HepG2 (cell line): ENCODE results near the gene ZNF277.

Source experiments
- GABPA ChIP-seq, 2 experiments: IDR thresholded peaks; 2 replicates each; pipeline ENCODE4 v1.6.1; 2011 to 2016; ENCODE audit warnings: low read depth in 2 of 2, low read length in 1 of 2, missing biosample characterization in 1 of 2, missing genetic modification characterization in 1 of 2
- POLR2A ChIP-seq, 2 experiments: IDR thresholded peaks; 2 replicates each; pipeline ENCODE4 v1.6.1; 2011; ENCODE audit warnings: low read depth in 2 of 2, low read length in 2 of 2, mild to moderate bottlenecking in 1 of 2, moderate library complexity in 1 of 2; ENCODE audit not compliant: insufficient read depth in 1 of 2
- U2AF2 ChIP-seq: fragments of 200-400 bp; formaldehyde crosslinking; IDR thresholded peaks from 2 replicates; pipeline ENCODE4 v1.6.1; 2017; ENCODE audit warnings: low read depth, mild to moderate bottlenecking, low read length

DNA sequence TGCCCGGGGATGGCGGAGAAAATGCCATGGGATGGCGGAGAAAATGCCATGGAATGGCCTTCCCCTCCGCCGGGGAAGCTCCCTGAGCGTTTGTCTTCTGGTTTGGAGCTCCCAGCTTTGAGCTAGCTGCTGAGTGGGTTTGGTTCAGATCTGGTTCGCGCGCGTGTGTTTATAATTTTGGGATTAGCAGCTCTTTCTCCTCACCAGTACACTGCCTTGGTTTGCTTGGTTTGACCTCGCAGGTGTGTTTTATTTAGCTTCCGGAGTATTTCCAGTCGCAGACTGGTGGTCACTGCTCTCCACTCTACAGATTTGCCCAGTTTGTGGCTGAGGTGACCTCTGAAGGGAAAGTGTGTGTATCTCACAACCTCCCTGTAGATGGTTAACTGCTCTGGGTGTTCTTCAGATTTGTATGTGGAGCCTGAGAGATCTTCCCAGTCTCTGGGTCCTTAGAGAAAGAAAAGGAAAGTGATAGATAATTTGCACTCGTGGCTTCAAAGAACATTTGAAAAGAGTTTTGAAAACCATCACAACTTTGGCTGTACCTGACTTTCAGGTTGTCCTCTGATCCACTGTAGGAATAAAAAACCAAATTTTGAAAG is 597 bp downstream of the ZNF277 start:
- TF ChIP-seq U2AF2 (no peak), POLR2A (IDR thresholded peaks at IDR 0.05; ENCODE audit: insufficient read depth in 1 of 2, low read depth in 2 of 2, low read length in 2 of 2) (no peak), GABPA (IDR thresholded peaks at IDR 0.05; ENCODE audit: low read depth, low read length) (no peak), GABPA (CRISPR knock-in tag; IDR thresholded peaks at IDR 0.05; ENCODE audit: low read depth) (peak; percentile 71)
